Occipital lobe (tissue), 2 donors: ENCODE measurements around the gene TOM1L2. TPM values are rescaled to one million over a fixed set of nuclear protein-coding genes. Genes with fewer than 3 reads are reported as not detected.
A peak's percentile ranks its signal among the peaks of the same experiment; 100 is the strongest.
"Not testable (repeated sequence)": the region's sequence is repeated elsewhere in the genome, so short reads cannot be mapped to it uniquely, and the experiment has no call there.

Experiments used
- DNase-seq: peaks from one replicate; lab custom pipeline; 2025; lab: John Stamatoyannopoulos, UW
- total RNA-seq: library from RNA; depleted of rRNA; stranded (reverse); fragments of >200 nt; gene quantifications from one replicate; pipeline ENCODE4 v1.2.3, GENCODE V29; 2014

Gene TOM1L2
- total RNA-seq: 17.8 TPM

DNA sequence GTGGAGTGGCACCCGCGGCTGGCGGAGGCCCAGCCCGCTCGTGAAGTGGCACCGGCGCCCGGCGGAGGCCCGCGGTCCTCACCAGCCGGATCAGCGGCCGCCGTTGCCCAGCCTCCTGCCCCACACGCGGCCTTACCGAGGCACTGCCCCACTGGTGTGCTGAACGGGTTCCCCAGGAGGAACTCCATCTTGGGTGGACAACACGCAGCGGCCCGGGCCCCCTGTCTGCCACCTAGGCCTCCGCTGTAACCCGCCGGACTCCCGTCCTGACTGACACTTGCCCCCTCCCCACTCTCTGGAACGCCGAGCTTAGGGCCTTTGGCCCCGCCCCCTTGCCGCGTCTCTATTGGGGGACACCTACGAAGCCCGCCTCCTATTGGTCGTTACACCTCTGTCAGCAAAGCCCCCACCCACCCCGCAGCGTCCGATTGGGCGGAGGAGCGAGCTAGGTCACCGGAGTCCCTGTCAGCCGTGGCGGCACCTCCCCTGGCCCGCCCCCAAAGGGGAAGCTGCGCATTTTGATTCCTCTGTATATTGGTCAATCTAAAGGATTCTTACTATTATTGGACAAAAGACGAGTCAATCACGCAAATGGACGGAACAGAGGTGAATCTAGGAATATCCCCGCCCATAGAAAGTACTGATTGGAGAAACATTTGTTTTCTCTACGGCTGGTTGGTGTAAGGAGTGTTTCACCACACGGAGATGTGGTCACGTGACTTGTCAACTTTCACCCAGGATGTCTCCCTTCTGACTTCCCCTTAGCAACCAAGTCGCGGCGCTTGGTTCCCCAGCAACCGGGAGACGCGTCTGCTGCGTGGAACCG is at the start of gene TOM1L2, which contains the start of gene DRC3:
TSS of gene TOM1L2 (minus strand) at position 275 of the 826 bp plus-strand sequence. CDS start at position 188, 87 bp downstream.
TSS of gene DRC3 (plus strand) at position 737 of the 826 bp plus-strand sequence. CDS start 4,737 bp downstream, outside the sequence.
- DNase-seq: peak; percentile 100

DNA sequence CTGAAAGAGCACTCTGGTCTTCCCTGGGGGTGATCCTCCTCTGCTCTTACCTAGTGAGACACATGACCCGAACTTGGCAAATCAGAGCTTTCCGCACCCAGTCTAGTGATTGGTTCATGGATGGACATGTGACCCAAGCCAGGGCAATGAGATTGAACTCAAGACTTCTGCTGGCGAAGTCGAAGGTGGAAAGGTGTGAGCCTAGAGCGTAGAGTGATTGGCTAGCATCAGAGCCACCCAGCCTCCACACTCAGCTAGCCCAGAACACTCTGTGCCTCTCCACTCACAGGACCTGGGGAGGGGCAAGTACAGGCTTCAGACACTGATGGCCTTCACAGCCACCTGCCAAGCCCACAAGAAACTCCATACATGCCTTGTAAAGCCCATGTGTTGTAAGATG is 49.2 kb upstream of the TOM1L2 start:
- no peak for DNase-seq

DNA sequence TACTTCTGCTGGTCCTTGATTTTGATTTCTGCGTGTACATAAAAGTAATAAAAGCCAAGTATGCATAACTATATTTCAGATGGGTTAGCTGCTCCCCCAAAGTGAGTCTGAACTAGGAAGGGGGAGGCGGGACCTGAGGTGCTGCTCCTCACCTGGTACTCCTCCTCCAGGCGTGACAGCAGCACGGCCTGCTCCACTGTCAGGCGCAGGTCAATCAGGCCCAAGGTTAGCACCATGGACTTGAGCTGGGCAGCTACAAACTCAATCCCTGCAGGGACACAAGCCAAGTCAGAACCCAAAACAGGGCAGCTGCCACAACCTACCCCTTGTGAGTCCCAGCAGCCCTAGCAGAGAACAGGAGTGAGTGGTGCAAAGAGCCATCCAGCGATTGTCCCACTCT is 48.8 kb upstream of the TOM1L2 start:
- DNase-seq: no peak

DNA sequence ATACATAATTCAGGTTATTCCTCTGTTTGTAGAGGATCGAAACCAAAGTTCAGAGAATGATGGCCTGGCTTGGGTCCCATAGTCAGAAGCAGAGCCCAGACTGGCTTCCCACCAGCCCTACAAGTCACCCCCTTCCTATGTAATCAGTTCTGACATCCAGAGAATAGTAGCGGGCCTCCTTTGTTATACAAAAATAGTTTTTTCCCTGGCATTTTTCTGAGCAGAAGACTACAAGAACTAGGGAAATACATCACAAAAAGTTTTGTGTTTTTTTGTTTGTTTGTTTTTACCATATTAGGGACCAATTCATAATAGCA is 47.6 kb upstream of the TOM1L2 start:
- DNase-seq: no peak

DNA sequence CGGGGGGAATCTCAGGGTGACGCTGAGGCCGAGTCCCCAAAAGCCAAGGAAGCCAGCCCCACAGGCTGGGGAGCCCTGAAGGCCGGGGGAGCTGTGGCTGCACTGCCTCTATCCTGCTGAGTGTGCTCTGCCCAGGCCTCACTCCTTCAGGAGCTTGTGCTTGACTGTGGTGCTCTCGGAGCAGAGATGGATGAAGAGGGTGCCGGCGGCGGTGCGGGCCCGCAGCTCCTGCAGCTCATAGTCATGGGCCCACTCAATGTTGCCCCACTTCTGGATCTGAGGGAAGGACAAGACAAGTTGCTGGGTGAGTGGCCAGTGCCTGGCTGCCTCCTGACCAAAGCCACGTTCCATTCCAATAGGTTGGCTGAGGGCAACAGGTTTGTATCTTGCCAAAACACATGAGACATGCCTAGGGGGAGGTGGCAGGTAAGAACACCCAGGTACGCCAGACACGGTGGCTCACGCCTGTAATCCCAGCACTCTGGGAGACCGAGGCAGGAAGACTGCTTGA is 46.3 kb upstream of the TOM1L2 start:
- no peak for DNase-seq

DNA sequence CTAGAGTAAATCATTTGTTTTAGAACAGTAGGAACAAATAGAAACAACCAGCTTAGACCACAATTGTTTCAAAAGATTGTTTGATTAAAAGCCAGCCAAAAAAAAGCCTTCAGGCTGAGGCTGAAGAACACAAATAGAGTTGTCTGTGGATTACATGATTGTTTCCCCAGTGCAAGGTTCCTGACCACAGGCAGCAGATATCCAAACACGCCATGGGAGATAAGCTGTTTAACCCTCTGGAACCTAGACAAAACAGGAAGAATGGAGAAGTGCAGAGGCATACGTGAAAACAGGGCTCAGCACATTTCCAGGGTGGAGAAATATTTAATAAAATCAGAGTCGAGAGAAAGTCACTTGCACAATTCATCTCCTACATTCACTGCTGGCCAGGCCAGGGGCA is 45.8 kb upstream of the TOM1L2 start:
- no peak for DNase-seq

DNA sequence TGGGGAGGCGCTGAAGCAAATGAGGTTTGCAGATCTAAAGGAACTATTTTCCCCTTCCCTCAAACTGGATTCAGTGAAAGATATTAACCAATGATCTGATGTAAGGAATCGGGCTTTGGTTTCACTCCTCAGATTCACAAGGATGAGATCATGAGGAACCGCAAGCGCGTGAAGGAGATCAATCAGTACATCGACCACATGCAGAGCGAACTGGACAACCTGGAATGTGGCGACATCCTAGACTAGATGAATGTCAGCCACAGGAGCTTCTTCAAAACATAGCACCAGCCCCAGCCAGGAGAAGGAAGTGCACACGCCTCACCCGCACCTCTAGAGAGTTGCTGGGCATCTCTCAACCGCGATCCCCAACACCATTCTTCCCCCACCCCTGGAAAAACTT is 44.2 kb upstream of the TOM1L2 start:
- DNase-seq: no peak

DNA sequence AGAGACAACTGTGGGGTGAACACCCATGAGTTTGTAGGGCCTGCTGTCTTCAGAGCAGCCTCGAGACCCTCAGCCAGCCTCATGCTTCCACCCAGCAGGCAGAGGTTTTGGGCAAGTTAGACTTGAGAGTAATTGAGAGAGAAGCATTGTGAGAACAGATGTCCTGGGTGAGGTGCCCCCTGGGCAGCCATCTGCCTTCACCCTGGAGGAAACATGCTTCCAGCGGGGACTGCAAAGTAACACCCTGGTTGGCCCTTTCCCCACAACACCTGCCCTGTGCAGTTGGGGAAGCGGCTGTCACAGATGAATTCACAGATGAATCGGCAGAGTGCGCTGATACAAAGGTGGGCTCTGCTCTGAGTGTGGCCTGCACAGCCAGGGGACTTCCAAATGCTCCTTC is 43.4 kb upstream of the TOM1L2 start:
- no peak for DNase-seq

DNA sequence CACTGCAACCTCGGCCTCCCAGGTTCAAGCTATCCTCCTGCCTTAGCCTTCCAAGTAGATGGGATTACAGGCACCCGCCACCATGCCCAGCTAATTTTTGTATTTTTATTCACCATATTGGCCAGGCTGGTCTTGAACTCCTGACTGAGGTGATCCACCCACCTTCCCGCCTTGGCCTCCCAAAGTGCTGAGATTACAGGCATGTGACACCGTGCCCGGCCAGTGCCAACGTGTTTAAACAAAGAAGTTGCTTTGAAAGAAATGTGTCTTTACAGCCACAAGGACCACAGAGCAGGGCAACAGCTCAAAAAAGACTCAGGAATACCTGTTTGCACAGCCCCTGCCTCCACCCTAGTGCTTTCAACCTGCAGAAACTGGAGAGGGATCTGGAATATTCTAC is 41.8 kb upstream of the TOM1L2 start:
- DNase-seq: no peak

DNA sequence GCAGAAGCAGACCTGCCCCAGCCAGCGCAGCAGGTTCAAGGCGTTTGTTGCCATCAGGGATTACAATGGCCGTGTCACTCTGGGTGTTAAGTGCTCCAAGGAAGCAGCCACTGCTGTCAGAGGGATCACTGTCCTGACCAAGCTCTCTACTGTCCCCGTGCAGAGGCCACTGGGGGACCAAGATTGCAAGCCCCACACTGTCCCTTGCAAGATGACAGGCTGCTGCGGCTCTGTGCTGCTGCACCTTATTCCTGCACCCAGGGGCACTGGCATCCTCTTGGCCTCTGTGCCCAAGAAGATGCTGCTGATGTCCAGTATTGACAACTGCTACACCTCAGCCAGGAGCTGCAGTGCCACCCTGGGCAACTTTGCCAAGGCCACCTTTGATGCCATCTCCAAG is 39.1 kb upstream of the TOM1L2 start:
- no peak for DNase-seq

DNA sequence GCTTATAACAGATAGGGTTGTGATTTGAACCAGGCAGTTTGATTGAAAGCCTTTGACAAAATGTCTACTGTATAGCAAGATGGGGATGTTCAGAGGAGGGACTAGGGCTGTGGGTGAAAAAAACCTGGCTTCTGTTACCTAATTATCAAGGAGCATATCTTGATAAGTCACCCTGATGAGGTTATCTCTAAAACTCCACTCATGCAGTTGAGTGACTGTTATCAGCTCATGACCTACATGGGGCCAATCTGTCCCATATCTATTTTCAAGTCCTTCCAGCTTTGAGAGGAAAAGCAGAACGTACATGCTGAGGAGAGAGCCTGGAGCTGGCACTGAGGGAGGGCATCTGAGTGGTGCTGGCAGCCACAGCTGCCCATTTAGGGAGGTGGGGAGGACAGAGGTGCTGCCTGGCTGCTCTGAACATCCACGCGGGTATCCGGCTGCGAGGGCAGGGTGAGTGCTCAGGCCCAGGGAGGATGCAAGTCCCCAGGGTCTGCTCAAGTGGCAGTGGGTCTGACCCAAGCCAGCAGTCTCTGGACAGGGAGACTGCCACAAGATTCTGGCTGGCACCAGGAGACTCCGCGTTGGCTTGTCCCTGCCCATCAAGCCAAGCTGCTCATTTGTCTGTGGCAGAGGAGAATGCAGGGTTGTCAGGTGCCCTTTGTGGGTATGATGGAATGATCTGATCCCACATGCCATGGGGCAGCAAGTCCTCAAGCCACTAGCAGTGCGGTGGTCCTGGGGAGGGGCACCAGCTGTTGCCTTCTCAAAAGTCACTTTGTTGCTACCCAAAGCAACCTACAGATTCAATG is 37.6 kb upstream of the TOM1L2 start:
- no peak for DNase-seq

DNA sequence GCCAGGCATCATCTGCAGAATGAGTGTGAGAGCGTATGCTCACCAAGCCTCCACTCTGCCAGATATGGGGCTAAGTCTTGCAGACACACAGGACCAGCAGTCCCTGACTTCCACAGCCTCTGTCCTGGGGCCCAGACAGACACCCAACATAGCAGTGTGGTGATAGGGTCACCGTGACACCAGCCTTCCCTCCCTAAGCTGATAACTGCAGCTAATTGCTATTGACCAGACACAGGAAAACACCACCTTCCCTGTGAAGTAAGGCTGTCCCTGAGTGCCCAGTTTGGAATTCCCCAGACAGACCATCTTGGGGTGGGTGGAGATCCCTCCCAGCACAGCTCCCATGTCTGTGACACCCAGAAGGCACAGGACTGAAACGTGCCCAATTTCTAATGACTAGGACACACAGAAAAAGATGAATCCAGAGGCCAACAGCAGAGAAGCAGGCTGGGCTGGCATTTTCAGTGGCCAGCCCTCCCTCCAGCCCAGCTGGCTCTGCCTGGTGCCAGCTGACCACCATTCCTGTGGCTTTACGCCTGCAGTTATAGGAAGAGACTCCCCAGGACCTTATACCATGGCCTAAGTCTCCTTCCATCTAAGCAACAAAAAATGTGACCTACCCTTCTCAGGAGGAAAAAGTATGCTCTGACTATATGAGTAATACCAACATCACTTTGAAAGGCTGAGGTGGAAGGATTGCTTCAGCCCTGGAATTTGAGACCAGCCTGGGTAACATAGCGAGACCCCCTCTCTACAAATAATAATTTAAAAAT is 36.5 kb upstream of the TOM1L2 start:
- no peak for DNase-seq

DNA sequence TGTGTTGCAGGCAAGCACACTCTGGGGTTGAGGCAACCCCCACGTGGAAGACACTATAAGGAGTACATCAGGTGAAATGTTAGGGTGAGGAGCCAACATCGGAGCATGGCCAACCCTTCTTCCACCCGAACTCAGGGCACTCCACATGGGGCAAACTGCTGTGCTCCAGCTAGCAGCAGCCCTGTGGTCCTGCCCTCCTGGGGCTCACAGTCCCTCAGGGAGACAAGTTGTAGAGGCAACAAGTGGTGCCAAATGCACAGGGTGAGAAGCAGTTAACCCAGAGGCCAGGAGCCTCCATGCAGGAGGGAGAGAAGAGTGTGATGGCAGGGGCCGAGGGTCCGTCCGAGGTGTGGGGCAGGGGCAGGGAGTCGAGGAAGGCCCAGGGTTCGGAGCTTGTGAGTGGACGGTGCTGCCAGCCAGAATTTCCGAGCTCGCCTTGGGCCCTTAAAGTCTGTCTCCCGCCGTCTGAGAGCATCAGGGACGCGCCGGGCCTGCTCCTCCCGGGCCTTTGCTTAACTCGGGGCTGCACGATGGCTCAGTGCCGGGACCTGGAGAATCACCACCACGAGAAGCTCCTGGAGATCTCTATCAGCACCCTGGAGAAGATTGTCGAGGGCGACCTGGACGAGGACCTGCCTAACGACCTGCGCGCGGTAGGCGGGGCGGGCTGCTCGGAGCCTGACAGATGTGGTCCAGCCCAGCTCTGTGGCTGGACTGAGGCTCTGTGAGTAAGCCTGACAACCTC is 34.5 kb upstream of the TOM1L2 start:
- no peak for DNase-seq

DNA sequence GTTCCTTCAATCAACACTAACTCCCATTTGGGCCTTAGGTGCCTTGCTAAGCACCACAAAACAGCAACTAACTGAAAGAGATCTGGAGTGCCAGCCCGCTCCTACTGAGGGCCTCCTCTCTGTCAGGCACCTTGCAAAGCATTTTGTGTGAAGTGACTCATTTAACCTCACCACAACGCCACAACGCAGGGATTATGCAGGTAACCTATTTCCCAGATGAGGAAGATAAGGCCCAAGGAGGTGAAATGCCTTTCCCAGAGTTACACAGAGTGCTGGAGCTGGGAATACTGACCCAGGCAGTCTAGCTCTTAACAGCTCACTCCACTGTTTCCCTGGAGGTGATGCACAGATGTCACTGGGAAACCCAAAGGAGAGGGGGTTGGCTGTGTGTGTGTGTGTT is 33.3 kb upstream of the TOM1L2 start:
- DNase-seq: no peak

DNA sequence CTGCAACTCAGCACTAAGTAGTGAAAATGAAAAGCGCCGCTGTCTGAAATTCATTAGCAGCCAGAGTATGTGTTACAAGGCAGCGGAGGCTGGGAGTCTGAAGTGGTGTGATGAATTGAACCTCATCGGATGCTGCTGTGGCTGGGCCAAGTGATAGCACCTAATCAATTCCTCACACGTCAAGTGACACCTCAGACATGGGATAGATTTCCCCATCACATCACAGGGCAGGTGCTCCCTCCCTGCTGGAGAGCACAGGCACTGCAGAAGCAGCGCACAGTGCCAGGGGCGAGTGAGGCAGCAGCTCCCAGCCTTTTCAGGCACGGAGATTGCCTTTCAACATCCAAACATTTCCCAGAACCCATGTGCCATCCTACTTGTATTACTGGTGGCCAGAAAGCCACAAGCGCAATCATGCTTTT is 32.7 kb upstream of the TOM1L2 start:
- no peak for DNase-seq

DNA sequence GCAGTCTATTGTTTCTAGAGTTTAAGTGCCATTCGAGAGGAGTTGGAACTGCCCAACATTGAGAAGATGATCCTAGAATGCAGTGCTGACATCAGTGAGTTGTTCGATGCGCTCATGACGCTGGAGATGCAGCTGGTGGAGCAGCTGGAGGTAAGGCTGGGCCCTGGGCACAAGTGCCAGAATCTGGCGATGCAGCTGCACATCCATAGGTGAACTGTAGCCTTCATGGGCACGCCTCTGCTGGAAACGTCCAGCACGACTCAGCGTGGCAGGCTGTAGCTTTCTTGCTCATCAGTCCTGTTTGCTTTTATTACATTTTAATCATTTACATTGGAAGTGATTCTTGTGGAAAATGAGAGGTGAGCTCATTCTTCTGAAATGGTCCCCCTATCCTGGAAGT is 32.1 kb upstream of the TOM1L2 start:
- DNase-seq: no peak

DNA sequence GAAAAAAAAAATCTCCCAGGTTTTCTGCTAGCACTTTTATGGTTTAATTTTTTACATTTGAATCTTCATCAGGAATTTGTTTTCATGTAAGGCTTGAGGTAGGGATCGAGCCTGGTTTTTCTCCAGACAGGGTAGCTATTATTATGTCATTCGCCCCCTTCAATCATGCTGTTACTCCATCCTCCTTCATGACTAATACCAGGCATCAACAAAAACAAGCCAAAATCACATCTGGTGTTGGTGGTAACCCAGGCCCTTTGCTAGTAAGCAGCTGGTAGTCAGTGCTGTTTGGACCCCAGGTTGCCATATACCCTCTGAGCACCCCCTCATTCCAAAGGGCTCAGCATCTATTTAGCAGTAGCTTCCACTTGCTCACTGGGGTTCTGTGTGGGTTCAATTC is 30.0 kb upstream of the TOM1L2 start:
- DNase-seq: no peak

DNA sequence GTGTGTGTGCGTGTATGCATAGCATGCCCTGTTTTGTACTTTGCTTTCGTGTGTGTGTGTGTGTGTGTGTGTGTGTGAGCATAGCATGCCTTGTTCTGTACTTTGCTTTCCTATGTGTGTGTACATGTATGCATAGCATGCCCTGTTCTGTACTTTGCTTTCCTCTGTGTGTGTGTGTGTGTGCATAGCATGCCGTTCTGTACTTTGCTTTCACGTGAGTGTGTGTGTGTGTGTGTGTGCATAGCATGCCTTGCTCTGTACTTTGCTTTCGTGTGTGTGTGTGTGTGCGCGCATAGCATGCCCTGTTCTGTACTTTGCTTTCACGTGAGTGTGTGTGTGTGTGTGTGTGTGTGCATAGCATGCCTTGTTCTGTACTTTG is 27.8 kb upstream of the TOM1L2 start:
- no peak for DNase-seq

DNA sequence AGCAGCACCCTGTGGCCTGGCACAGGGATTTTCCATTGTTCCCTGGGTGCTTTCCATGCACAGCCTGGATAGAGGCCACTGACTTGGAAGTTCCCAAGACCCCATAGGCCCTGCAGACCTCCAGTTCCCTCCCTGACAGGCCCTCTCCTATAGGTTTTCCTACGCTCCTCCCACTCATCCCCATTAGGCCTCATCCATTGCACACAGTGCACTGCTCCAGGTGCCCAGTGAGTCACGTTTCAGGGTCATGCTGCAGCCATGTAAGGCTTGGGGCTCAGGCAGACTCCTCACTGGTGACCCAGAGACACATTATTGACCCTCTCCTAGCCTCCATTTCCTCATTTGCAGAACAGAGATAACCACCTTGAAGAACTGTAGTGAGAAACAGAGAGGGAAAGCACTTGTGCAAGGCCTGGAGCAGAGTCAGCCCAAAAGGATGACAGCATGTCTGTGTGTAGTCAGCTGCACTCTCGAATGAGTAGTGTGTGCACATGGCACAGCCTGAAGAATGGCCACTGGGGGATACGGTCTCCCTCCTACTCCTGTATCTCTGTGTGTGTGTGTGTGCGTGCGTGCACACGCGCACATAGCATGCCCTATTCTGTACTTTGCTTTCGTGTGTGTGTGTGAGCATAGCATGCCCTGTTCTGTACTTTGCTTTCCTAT is 27.3 kb upstream of the TOM1L2 start:
- DNase-seq: no peak

DNA sequence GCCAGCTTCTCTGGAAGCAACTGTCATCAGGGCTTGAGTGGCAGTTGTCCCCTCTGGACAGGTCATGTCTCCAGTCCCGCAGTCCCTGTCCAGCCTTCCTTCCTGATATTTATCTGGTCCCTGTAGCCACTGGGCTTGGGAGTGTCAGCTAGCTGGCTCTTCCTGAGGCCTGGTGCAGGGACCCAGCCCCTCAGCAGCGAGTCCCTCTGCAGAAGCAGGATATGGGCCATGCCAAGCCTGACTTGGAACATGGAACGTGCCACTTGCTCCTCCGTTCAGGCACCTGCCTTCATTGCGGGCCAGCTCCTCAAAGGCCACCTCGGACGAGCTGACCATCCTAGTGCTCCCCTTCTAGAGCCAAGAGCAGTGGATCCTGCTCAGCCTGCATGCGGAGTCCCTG is 26.7 kb upstream of the TOM1L2 start:
- DNase-seq: no peak

DNA sequence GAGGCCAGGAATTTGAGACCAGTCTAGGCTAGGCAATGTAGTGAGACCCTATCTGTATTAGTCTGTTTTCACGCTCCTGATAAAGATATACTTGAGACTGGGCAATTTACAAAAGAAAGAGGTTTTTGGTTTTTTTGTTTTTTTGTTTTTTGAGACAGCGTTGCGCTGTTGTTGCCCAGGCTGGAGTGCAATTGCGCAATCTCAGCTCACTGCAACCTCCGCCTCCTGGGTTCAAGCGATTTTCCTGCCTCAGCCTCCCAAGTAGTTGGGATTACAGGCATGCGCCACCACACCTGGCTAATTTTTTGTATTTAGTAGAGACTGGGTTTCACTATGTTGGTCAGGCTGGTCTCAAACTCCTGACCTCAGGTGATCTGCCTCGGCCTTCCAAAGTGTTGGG is 23.7 kb upstream of the TOM1L2 start:
- not testable (repeated sequence) for DNase-seq
